DMS114 treated with DMSO at 0.1 percent for 48 hours (cell line): Measurements from ENCODE around the gene ESR1.
"Not testable (repeated sequence)": the region's sequence is repeated elsewhere in the genome, so short reads cannot be mapped to it uniquely, and the experiment has no call there.

ENCODE experiments used
- DNase-seq: peaks from one replicate; lab custom pipeline; 2025; ENCODE audit not compliant: unreplicated experiment; lab: John Stamatoyannopoulos, UW

The ESR1 gene

GRCh38 chr6:151964412-151964811 lies 156.9 kb downstream of the ESR1 start:
- not testable (repeated sequence) for DNase-seq

- no peak for DNase-seq
Measured at GRCh38 chr6:151974061-151974617, 166.7 kb downstream of the ESR1 start.

DNA sequence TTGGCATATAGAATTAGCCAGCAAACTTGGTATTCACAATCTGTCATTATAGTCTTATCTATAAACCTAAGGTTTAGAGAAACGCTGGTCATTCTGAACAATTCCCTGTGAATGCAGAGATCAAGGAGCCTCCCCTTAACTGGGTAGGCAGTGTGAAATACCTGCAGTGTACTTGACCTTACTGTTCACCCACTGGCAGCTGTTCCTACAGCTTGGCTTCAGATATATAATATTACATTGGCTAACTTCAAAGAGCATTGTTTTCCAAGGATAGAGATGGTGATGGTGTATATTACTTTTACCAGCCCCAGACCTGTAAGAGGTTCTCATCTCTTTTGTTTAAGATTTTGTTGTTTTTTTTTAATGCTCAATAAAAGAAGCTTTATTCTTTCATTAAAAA lies 168.3 kb downstream of the ESR1 start:
- no peak for DNase-seq

- DNase-seq: not testable (repeated sequence)
Measured at GRCh38 chr6:151988199-151988598, 180.7 kb downstream of the ESR1 start.

DNA sequence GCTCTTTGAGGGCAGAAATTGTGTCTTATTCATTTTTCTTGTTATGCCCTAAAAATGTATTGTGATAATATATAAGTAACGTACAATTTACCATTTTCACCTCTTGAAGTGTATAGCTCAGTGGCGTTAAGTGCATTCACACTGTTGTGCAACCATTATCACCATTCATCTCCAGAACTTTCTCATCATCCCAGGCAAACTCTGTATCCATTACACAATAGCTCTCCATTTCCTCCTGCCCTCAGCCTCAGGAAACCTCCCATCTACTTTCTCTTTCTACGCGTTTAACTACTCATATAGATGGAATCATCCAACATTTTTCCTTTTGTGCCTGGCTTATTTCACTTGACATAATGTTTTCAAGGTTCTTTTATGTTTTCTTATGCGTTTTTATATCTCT lies 184.6 kb downstream of the ESR1 start:
- no peak for DNase-seq

GRCh38 chr6:151993364-151993763 lies 185.9 kb downstream of the ESR1 start:
- DNase-seq: no peak

- DNase-seq: no peak
Measured at GRCh38 chr6:151998784-151999183, 191.3 kb downstream of the ESR1 start.

DNA sequence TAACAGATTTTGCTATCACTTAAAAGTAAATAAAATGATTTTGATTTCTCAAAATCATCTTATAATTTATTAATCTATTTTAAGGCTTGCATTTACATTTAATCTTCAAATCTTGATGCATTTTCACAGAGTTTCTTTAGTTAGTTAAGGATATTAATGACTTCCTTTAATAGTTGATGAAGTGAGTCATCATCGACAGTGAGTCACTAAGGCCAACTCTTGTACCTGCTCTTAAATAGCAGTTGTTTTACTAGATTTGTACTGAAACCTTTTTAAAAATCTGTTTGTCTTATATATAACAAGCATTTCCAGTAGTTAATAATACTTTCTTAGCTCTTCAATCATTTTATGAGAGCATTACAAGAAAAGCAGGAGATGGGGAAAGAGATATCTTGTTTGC lies 191.7 kb downstream of the ESR1 start:
- DNase-seq: no peak

DNA sequence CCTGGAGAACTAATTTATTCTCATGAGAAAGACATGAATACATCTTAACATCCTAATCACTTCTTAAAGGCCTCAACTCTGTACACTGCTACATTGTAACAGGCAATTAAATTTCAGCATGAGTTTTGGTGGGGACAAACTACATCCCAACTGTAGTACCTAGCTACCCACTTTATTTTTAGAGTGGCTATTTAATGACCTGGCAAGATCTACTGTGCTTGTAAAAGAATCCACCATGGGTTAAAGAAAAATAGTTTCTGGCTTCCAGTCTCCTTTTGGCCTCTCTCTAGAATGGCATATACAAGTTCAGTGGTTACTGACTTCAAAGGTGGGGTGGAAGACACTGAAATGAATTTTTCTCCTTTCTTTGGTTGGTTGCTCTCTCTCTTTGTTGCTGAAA lies 193.9 kb downstream of the ESR1 start:
- DNase-seq: no peak

DNA sequence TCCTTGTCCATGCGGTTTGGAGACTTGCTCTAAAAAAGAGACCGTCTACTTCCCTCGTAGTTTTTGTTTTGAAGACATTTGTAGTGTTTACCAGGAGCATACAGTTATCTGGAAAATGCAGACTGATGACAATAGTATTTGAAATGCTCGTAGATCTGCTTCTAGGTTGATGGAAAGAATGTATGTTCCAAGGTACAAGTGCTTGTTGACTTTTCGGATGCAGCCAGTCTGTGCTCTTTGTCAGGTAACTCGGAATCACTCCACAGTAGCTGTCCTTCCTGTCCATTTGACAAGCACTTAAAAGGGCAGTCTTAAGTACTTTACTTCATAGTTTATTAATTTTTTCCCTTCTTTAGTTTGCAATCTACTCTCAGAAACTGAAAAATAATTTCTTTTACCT lies 194.8 kb downstream of the ESR1 start:
- DNase-seq: no peak

DNA sequence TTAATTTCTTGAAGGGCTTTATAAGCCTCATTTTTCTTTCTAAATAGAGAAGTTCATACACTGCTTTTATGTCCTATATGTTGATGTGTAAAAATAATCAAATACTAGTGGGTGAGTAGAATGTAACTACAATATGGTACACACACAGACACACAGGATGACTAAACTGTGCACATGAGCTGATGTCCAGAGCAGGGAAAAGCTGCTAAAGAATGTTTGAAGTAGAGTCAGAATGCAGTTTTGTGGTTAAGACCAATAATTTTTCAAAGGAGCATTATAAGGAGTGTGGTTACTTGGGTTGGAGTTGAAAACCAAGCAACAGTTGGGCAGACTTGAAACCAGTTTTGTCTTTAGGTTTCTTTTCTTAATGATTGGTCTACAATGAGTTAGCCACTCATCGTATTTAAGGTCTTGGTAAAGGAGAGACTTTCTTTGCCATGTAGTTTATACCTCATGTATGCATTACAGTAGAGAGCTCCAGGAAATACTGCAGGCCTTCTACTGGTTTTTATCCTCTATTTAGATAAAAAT lies 196.6 kb downstream of the ESR1 start:
- no peak for DNase-seq

- no peak for DNase-seq
Measured at GRCh38 chr6:152004896-152005295, 197.4 kb downstream of the ESR1 start.

DNA sequence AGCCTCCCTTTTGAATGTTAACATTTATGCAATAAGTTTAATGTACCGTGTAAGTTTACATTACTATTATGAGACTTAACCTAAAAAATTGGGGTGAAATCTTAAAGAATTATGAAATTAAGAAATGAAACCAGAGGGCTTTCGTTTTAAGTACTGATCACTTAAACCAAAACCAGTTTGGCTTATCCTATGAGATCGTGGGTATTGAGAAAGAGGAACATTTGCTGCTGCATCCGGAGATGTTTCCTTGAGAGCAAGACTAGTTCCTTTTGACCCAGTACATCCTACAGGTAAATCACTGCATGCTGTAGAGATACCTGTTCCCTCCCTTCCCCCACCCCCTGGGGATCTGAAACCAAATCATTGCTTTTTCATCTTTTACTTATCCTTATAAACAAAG lies 201.3 kb downstream of the ESR1 start:
- no peak for DNase-seq

DNA sequence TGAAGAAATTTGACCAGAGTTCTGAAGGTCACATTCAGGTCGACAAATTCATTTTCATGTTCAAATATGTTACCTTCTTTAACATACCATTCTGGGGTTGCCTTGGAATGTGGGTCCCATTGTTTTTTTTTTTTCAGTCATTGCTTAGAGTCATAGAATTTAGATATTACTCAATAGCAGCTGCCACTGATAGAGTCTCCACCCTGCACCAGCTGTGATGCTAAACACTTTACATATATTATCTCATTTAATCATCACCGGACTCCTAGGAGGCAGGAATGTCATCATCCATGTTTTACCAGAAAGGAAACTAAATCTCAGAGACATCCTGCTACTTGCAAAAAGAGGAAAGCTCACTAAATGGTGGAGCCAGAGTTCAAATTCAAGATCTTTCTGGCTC lies 204.7 kb downstream of the ESR1 start:
- no peak for DNase-seq

DNA sequence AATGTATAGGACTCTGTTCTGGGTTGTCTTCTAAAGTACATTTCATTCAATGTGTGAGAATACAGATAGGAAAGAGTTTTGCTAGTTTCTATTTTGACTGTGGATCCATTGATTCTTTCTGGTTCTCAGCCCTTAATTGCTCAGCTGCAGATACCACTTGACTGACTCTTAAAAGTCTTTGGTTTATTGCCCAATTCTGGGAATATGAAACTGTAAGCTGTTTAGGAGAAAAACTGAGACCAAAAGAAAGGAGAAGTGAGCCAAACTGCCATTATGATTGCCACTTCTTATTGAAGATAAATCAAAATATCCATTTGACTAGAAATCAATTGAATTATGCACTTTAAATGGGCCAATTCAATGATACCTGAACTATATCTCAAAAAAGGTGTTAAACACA lies 211.4 kb downstream of the ESR1 start:
- DNase-seq: no peak

DNA sequence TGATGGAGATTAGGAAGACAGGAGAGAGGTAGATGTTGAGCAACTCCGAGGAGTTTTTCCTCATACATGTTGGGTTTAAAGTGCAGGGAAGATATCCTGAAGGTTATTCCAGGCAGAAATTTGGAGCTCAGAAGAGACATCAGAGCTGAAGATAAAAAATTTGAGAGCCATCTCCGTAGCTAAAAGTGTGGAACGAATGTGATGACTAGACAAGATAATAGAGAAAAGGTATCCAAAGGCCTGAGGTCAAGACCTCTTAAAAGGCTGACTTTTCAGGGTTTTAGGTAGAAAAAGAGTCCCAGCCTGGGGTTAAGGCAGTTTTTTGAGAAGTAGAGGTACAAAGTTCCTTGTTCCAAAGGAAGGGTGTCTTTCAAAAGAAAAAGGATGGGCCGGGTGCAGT lies 214.8 kb downstream of the ESR1 start:
- no peak for DNase-seq

DNA sequence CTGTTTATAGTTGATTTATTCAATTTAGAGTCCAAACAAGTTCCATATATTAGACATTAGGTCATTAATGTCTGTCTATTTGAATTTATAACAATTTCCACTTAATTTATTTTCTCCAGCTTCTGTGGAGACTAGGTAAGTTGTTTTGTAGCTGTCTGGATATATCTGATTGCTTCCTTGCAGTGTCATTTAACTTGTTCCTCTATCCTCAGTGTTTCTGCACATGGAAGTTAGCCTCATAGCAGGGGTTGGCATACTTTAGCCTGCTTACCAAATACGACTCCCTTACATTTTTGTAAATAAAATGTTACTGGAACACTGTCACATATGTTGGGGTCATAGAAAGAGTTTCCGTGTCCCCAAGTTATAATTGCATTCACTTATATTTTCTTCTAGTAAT lies 216.1 kb downstream of the ESR1 start:
- no peak for DNase-seq

- DNase-seq: no peak
Measured at GRCh38 chr6:152026291-152026690, 218.8 kb downstream of the ESR1 start.

DNA sequence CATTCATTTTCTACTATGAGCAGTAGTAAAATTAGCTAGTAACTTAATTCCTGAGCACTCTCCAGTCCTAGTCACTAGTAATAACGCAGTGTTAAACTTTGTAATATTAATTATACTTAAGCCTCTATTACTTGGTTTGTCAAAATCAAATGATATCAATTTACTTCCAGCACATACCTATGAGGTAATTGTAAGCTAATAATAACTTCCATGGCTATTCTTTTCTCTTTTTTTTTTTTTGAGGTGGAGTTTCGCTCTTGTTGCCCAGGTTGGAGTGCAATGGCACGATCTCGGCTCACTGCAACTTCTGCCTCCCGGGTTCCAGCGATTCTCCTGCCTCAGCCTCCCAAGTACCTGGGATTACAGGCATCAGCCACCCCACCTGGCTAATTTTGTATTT lies 219.3 kb downstream of the ESR1 start:
- DNase-seq: not testable (repeated sequence)

GRCh38 chr6:152033765-152034164 lies 226.3 kb downstream of the ESR1 start:
- not testable (repeated sequence) for DNase-seq

DNA sequence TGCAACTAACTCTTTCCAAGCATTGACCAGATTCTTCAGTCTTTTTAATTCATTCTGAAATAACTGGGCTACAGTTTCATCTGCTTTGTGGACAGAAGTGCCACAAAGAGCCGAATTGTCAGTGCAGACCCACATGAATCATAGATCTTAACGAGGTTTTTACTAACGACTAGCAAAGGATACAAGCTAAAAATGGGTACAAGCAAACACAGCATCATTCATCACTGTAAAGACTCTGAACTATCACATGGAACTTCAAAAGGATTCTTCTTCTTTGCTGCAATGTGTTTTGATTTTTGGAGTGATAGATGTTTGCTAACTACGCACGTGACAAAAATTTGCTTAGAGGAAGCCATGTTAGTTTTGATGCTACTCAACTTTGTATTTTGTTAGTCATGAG lies 227.1 kb downstream of the ESR1 start:
- no peak for DNase-seq

DNA sequence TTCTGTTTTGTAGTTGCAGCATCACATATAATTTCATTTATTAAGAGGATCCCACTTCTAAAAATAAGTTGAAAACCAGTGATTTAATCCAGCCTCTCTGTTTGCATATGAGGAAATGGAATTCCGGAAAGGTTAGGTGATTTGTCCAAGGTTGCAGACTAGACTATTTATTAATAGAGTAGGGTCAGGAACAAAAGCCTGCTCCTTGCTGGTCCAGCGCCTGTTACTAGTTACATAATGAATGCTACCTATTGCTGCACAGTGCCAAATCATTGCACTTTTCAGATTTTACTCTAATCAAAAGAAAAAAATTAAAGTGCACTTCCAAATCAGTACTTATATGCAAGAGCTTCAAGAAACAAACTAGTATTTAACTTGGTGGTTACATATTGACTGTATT lies 238.6 kb downstream of the ESR1 start:
- no peak for DNase-seq

GRCh38 chr6:152048921-152049320 lies 241.4 kb downstream of the ESR1 start:
- DNase-seq: no peak
